Transverse colon (tissue), 3 donors: ENCODE measurements around the gene SLC45A1.

ENCODE experiments used
- CTCF ChIP-seq, 5 experiments: fragments of 200-600 bp in 3 of 5; fragments of 450-650 bp in 2 of 5; sonication (generic) in 3 of 5; IDR thresholded peaks; 1 replicate in 2 of 5; 2 replicates in 3 of 5; pipeline ENCODE4 v1.5.1; 2016 to 2017; ENCODE audit warnings: antibody characterized with exemption in 5 of 5, inconsistent platforms in 3 of 5, mild to moderate bottlenecking in 2 of 5, moderate library complexity in 1 of 5
- EP300 ChIP-seq: sonication (generic); formaldehyde crosslinking; IDR thresholded peaks from one replicate; pipeline ENCODE4 v1.6.1; 2017; ENCODE audit warnings: antibody characterized with exemption, low read depth
- POLR2A ChIP-seq: fragments of 450-650 bp; IDR thresholded peaks from one replicate; pipeline ENCODE4 v1.6.1; 2016; ENCODE audit warnings: antibody characterized with exemption, mild to moderate bottlenecking, moderate library complexity

DNA sequence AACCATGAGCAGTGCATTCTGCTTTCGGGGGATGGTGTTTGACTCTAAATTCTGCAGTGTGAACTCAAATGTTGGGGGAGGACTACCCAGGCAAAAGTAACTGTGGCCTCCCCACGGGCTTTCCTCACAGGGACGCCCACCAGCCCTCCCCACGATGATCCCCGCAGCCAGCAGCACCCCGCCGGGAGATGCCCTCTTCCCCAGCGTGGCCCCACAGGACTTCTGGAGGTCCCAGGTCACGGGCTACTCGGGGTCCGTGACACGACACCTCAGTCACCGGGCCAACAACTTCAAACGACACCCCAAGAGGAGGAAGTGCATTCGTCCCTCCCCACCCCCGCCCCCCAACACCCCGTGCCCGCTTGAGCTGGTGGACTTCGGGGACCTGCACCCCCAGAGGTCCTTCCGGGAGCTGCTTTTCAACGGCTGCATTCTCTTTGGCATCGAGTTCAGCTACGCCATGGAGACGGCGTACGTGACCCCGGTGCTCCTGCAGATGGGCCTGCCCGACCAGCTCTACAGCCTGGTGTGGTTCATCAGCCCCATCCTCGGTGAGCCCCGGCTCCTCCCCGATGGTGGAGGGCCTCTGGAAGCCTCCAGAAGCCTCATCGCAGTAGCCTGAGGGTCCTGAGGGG is 6.4 kb downstream of the SLC45A1 start:
- TF ChIP-seq CTCF (IDR thresholded peaks at IDR 0.05) (no peak), POLR2A (no peak), EP300 (no peak)
